B cell (primary cell): ENCODE results near the gene PRAMEF1. TPM values are rescaled to one million over a fixed set of nuclear protein-coding genes. Genes with fewer than 3 reads are reported as not detected.

ENCODE experiments used
- ATAC-seq: fragments of 200-7000 bp; cut with Tn5 transposase; one replicate; pipeline ENCODE4 v1.10.0; 2021; ENCODE audit warnings: low read depth, mild to moderate bottlenecking, moderate number of reproducible peaks, moderate library complexity
- CTCF ChIA-PET: fragments of 350-600 bp; sonication (Branson Sonifier 250); formaldehyde crosslinking; loops from one replicate; lab custom pipeline; 2021; ENCODE audit warnings: antibody characterized with exemption, inconsistent platforms; lab: Charles Lee
- POLR2A ChIA-PET: fragments of 350-600 bp; sonication (Branson Sonifier 250); formaldehyde crosslinking; loops from one replicate; lab custom pipeline; 2021; ENCODE audit warnings: antibody characterized with exemption; lab: Charles Lee
- DNase-seq: peaks from one replicate; pipeline ENCODE4 v3.0.0; 2013
- H2AFZ ChIP-seq: 2 replicates; pipeline ENCODE4 v1.6.1; 2012; ENCODE audit warnings: mild to moderate bottlenecking, low read depth, low read length; ENCODE audit not compliant: insufficient read depth, poor library complexity, severe bottlenecking
- H3K27ac ChIP-seq, 2 donors: 1 replicate in 1 of 2; 2 replicates in 1 of 2; pipeline ENCODE4 v1.5.1; 2012 to 2013; ENCODE audit warnings: low read length in 2 of 2, mild to moderate bottlenecking in 2 of 2, moderate library complexity in 1 of 2
- H3K27me3 ChIP-seq, 4 experiments: fragments of 200-600 bp in 1 of 4; sonication (generic) in 1 of 4; replicated peaks in 1 of 4; 1 replicate in 2 of 4; 2 replicates in 2 of 4; pipeline versions ENCODE4 v1.6.1 to v1.7.0; 2013 to 2016; ENCODE audit warnings: low read length in 3 of 4, mild to moderate bottlenecking in 2 of 4, mixed read lengths in 1 of 4, moderate library complexity in 1 of 4; ENCODE audit not compliant: insufficient read depth in 4 of 4, control insufficient read depth in 3 of 4; ENCODE audit errors: control extremely low read depth in 1 of 4
- H3K36me3 ChIP-seq, 2 experiments: replicated peaks in 1 of 2; 1 replicate in 1 of 2; 2 replicates in 1 of 2; pipeline versions ENCODE4 v1.6.1 to v1.7.1; 2013; ENCODE audit warnings: low read length in 1 of 2; ENCODE audit not compliant: insufficient read depth in 2 of 2, control insufficient read depth in 1 of 2; ENCODE audit errors: control extremely low read depth in 1 of 2, extremely low read depth in 1 of 2
- H3K4me1 ChIP-seq, 2 donors: fragments of 200-600 bp in 1 of 2; sonication (generic) in 1 of 2; 1 replicate in 1 of 2; 2 replicates in 1 of 2; pipeline versions ENCODE4 v1.5.1 to v1.6.1; 2013 to 2017; ENCODE audit warnings: low read length in 2 of 2; ENCODE audit not compliant: control insufficient read depth in 2 of 2, insufficient read depth in 2 of 2
- H3K4me2 ChIP-seq: replicated peaks from 2 replicates; pipeline ENCODE3; 2012; ENCODE audit warnings: mild to moderate bottlenecking, low read depth, low read length; ENCODE audit not compliant: poor library complexity, severe bottlenecking
- H3K4me3 ChIP-seq, 5 experiments: fragments of 200-600 bp in 1 of 5; sonication (generic) in 1 of 5; 1 replicate in 3 of 5; 2 replicates in 2 of 5; pipeline versions ENCODE4 v1.5.1 to v1.7.0; 2011 to 2016; ENCODE audit warnings: low read length in 4 of 5, mild to moderate bottlenecking in 4 of 5, low read depth in 2 of 5, control low read depth in 1 of 5, moderate library complexity in 1 of 5; ENCODE audit not compliant: insufficient read depth in 1 of 5; ENCODE audit errors: control extremely low read depth in 1 of 5, extremely low read depth in 1 of 5
- H3K79me2 ChIP-seq: fragments of 200-600 bp; sonication (generic); one replicate; pipeline ENCODE4 v1.6.0; 2016; ENCODE audit warnings: low read length; ENCODE audit not compliant: control insufficient read depth, insufficient read depth
- H3K9ac ChIP-seq: fragments of 200-600 bp; sonication (generic); 2 replicates; pipeline ENCODE4 v1.6.1; 2017; ENCODE audit warnings: mild to moderate bottlenecking, low read length, moderate library complexity
- H3K9me3 ChIP-seq, 3 donors: one replicate each; pipeline versions ENCODE4 v1.6.1 to v1.7.1; 2013; ENCODE audit warnings: low read length in 2 of 3; ENCODE audit not compliant: control insufficient read depth in 2 of 3, insufficient read depth in 1 of 3; ENCODE audit errors: control extremely low read depth in 1 of 3
- H4K20me1 ChIP-seq: 2 replicates; pipeline ENCODE4 v1.6.0; 2012; ENCODE audit warnings: mild to moderate bottlenecking, low read length; ENCODE audit not compliant: insufficient read depth, control insufficient read depth, poor library complexity, severe bottlenecking
- H3K27ac Mint-ChIP-seq: one replicate; pipeline ENCODE4 v1.8.0; 2021; ENCODE audit warnings: mixed read lengths
- H3K27me3 Mint-ChIP-seq: one replicate; pipeline ENCODE4 v1.8.0; 2021; ENCODE audit warnings: mixed read lengths
- H3K4me1 Mint-ChIP-seq: one replicate; pipeline ENCODE4 v1.8.0; 2021; ENCODE audit warnings: mixed read lengths
- H3K4me3 Mint-ChIP-seq: one replicate; pipeline ENCODE4 v1.8.0; 2021; ENCODE audit warnings: mixed read lengths
- H3K9me3 Mint-ChIP-seq: one replicate; pipeline ENCODE4 v1.8.0; 2022; ENCODE audit warnings: mixed read lengths; ENCODE audit not compliant: insufficient read depth
- CTCF ChIP-seq: fragments of 200-600 bp; IDR thresholded peaks from one replicate; pipeline ENCODE4 v1.8.0; 2022; ENCODE audit warnings: antibody characterized with exemption, mild to moderate bottlenecking
- EZH2 ChIP-seq: IDR thresholded peaks from 2 replicates; pipeline ENCODE4 v1.6.1; 2012; ENCODE audit warnings: borderline replicate concordance, low read depth, mild to moderate bottlenecking, moderate library complexity, low read length; ENCODE audit not compliant: insufficient read depth, poor library complexity, severe bottlenecking
- WGBS: methylation state at CpG from one replicate; pipeline ENCODE4 v1.1.5; 2013; ENCODE audit warnings: missing lambda C conversion rate; ENCODE audit not compliant: insufficient coverage; 5-methylcytosine and 5-hydroxymethylcytosine counted together
- intact Hi-C: fragments of 100-400 bp; cut with micrococcal nuclease; formaldehyde crosslinking; loops from one replicate; pipeline ENCODE4 v1.10.0; 2022
- polyA plus RNA-seq: library from polyadenylated mRNA; depleted of rRNA; stranded (reverse); fragments of >200 nt; gene quantifications from 2 replicates; pipeline ENCODE4 v1.2.3, GENCODE V29; 2012
- total RNA-seq, 2 donors: library from RNA; stranded (reverse); fragments of 120-200 nt in 1 of 2; gene quantifications; 1 replicate in 1 of 2; 2 replicates in 1 of 2; pipeline versions ENCODE4 v1.2.3 to v1.2.4, GENCODE V29; 2013 to 2022

The PRAMEF1 gene
- total and polyA plus RNA-seq, 2 donors (not counting 1 experiment from before 2014, with no cell fraction given): not detected

- ATAC-seq (no peak), DNase-seq (no peak)
- Histone ChIP-seq H3K9ac (no peak overlapping the region), H4K20me1 (no peaks in the 10 kb centered on the region), H2AFZ (no peak overlapping the region), H3K4me1 (no peaks in the 10 kb centered on the region), H3K79me2 (no peaks in the 10 kb centered on the region), H3K4me2 (no peak overlapping the region), H3K36me3 (no peaks in the 10 kb centered on the region), H3K27ac (no peak overlapping the region), H3K9me3 (no peaks in the 10 kb centered on the region), H3K27me3 (peaks cover 0 to 11% (median 0%) of the 10 kb centered on the region in 4 experiments), H3K4me3 (no peak overlapping the region)
- intact Hi-C loops: no loop called here
- no peak overlapping the region for H3K4me3 Mint-ChIP-seq
- TF ChIP-seq CTCF (no peak), EZH2 (no peak)
- peaks cover 34% of the 10 kb centered on the region for H3K27me3 Mint-ChIP-seq
- H3K9me3 Mint-ChIP-seq: no peaks in the 10 kb centered on the region
- POLR2A ChIA-PET: no interaction called here
- WGBS: 100% methylated on average over 1 of the region's 2 CpGs
- CTCF ChIA-PET: no interaction called here
- no peaks in the 10 kb centered on the region for H3K4me1 Mint-ChIP-seq
- H3K27ac Mint-ChIP-seq: no peak overlapping the region
Observed at GRCh38 chr1:12769031-12769430, 22.2 kb upstream of the PRAMEF1 start.

GRCh38 chr1:12769976-12770505, 21.2 kb upstream of the PRAMEF1 start:
- WGBS: 67% methylated on average over 7 of the region's 7 CpGs
- Histone ChIP-seq H3K9me3 (no peaks in the 10 kb centered on the region), H2AFZ (no peak overlapping the region), H3K9ac (no peak overlapping the region), H3K27me3 (peaks cover 0 to 11% (median 0%) of the 10 kb centered on the region in 4 experiments), H3K4me2 (no peak overlapping the region), H3K36me3 (no peaks in the 10 kb centered on the region), H3K79me2 (no peaks in the 10 kb centered on the region), H3K27ac (no peak overlapping the region), H4K20me1 (no peaks in the 10 kb centered on the region), H3K4me3 (no peak overlapping the region), H3K4me1 (no peaks in the 10 kb centered on the region)
- TF ChIP-seq EZH2 (no peak), CTCF (no peak)
- Mint-ChIP-seq H3K9me3 (no peaks in the 10 kb centered on the region), H3K27ac (no peak overlapping the region), H3K4me1 (no peaks in the 10 kb centered on the region), H3K4me3 (no peak overlapping the region), H3K27me3 (peaks cover 34% of the 10 kb centered on the region)
- ChIA-PET CTCF (no interaction called here), POLR2A (no interaction called here)
- intact Hi-C loops: no loop called here
- no peak for ATAC-seq
- DNase-seq: no peak
